Motor neuron (in vitro differentiated cells): ENCODE results near the gene FOXS1. TPM values are rescaled to one million over a fixed set of nuclear protein-coding genes. Genes with fewer than 3 reads are reported as not detected.

Source experiments
- ATAC-seq, 8 experiments: fragments of 200-7000 bp; cut with Tn5 transposase; replicated peaks in 6 of 8; 2 replicates each; pipeline ENCODE4 v1.8.0; 2021; ENCODE audit warnings: mild to moderate bottlenecking in 8 of 8, moderate library complexity in 8 of 8
- H3K27ac ChIP-seq, 2 donors: fragments of 250-450 bp; sonication (Bioruptor Pico); 2 replicates each; pipeline ENCODE4 v1.9.0; 2021; ENCODE audit warnings: antibody characterized with exemption in 2 of 2, mild to moderate bottlenecking in 2 of 2, moderate library complexity in 1 of 2
- H3K4me1 ChIP-seq, 2 donors: fragments of 250-450 bp; sonication (Bioruptor Pico); replicated peaks in 1 of 2; 2 replicates each; pipeline ENCODE4 v1.6.1; 2021; ENCODE audit warnings: antibody characterized with exemption in 2 of 2, mild to moderate bottlenecking in 2 of 2, moderate library complexity in 1 of 2
- H3K4me3 ChIP-seq, 5 donors: fragments of 250-450 bp; sonication (Bioruptor Pico); 2 replicates each; pipeline ENCODE4 v1.9.0; 2021; ENCODE audit warnings: antibody characterized with exemption in 5 of 5, mild to moderate bottlenecking in 5 of 5, moderate library complexity in 4 of 5
- WGBS, 10 experiments: fragments of 450-650 bp; shearing (Covaris generic); methylation state at CpG; one replicate each; pipeline ENCODE4 v1.0.0; 2022; 5-methylcytosine and 5-hydroxymethylcytosine counted together
- in situ Hi-C, 9 experiments: fragments of 400-800 bp; cut with MboI; loops; one replicate each; pipeline ENCODE4 v1.15.0; 2021; ENCODE audit warnings: low sequenced_read_pairs in 9 of 9, low pct_unique_long_range_greater_than_20kb in 2 of 9; ENCODE audit not compliant: unreplicated experiment in 9 of 9
- total RNA-seq, 8 experiments: library from RNA; unstranded; fragments of 300-600 nt; gene quantifications; 2 replicates each; pipeline versions ENCODE4 v1.2.3 to v1.2.4, GENCODE V29; 2022

The FOXS1 gene
- total RNA-seq, 8 experiments from 2014 or later: 0.31 to 35.7 (median 0.64) TPM; not detected in 1

DNA sequence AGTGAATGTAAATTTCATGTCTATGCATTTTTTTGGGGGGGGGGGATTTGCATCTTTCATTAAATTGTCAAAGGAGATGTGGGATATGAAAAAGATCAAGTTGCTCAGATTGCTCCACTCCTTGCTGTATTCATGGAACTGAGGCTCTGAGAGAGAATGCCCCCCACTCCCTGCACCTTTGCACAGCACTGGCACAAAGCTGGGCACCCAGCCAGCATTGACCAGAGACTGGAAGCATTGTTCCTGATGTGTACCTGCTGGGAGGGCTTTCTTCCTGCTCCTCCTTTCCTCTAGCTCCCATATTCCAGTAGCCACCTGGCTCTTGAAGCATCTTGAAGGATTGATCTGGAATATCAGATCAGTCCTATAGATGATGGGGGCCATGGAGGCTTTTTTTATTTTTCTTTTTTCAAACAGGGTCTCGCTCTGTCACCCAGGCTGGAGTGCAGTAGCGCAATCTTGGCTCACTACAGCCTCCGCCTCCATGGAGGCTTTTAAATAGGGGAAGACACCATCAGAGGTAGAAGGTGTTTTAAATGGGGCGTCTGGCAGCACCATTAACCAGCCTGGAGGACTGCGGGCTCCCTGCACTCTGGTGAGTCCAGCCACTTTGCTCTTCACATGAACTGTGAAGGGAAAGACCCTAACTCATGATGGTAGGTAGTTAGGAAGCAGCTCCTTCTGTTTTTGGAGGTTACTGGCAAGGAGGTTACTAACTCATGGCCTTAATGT, 14.0 kb upstream of the FOXS1 start:
- H3K27ac ChIP-seq: no peak overlapping the region
- H3K4me3 ChIP-seq: no peak overlapping the region
- peaks cover 16 to 24% of the 10 kb centered on the region in 2 donors for H3K4me1 ChIP-seq
- no peak for ATAC-seq
- in situ Hi-C loops: loop anchor here in 3 of 9 experiments (10.0 to 25.0 kb wide), 3 partner anchors 95 to 165 kb away; partner anchors contain the start of genes PDRG1 (in 2 of the 3) and XKR7 (in 1 of the 3)
- WGBS, 10 experiments: 23 to 100% (median 76%) methylated on average over 1 to 3 of the region's 5 CpGs; no CpG with 5 or more reads in 6 of the 10 experiments

DNA sequence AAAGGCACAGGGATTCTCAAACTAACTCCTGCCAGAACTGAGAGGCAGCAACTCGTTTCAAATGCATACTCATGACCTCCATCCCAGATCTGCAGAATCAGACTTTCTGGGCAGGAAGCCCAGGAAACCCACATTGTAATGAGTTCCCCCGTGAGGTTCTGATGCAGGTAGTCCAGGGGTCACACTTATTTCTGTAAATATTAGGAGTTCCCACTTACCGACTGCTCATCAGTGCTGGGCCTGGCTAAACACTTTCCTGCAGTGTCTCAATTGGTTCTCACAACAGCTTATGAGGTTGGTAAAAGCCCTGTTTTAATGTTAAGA, 13.3 kb upstream of the FOXS1 start:
- Histone ChIP-seq H3K27ac (no peak overlapping the region), H3K4me3 (no peak overlapping the region), H3K4me1 (peaks cover 16 to 24% of the 10 kb centered on the region in 2 donors)
- ATAC-seq: no peak
- 20 to 90% (median 83%) methylated on average over 1 to 2 of the region's 3 CpGs; no CpG with 5 or more reads in 6 of the 10 experiments for WGBS, 10 experiments
- in situ Hi-C loops: loop anchor here in 3 of 9 experiments (10.0 to 25.0 kb wide), 3 partner anchors 96 to 166 kb away; partner anchors contain the start of genes PDRG1 (in 2 of the 3) and XKR7 (in 1 of the 3)

DNA sequence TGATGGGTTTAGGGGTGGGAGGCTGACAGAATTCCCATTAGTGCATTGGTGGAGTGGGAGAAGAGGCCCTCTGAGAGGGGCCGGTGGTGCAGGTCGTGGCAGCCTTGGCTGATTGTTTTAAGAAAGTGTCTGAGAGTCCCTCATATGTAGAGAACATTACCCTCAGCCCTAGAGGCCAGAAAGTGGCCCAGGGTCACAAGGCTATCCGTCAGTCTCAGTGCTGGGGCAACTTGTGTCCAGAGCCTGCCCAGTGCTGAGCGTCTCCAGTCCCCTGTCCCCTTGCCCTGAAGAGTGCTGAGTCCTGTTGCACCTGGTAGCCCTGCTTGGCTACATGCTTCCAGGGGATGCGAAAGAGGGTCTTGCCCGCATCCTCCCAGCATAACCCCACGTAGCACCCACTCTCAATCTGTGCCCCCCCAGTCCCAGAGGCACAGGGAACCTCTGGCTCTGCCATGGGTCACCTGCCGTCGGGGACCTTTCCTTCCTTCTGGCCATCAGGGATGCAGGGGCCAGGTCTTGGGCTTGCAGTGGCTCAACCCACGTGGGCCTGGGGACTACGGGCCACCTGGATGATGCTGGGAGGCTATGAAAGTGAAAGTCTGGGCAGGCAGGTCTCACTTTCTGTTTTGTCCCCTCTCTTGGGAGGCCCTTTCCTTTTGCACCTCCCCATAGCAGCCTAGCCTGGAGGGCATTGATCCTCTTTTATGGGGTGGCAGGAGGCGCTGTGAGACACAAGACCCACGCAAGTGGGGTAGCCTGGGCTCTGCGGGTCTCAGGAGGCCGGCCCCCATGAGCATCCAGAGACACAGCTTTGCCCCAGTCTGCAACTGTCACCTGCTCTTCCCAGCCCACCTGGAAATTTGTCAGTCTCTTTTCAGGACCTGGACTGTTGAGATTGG, 12.7 kb upstream of the FOXS1 start:
- no peak for ATAC-seq
- in situ Hi-C loops: loop anchor here in 3 of 9 experiments (10.0 to 25.0 kb wide), 3 partner anchors 97 to 167 kb away; partner anchors contain the start of genes PDRG1 (in 2 of the 3) and XKR7 (in 1 of the 3)
- 0 to 100% (median 83%) methylated on average over 1 to 10 of the region's 15 CpGs; no CpG with 5 or more reads in 2 of the 10 experiments for WGBS, 10 experiments
- no peak overlapping the region for H3K27ac ChIP-seq
- no peak overlapping the region for H3K4me3 ChIP-seq
- H3K4me1 ChIP-seq: peaks cover 16 to 24% of the 10 kb centered on the region in 2 donors

DNA sequence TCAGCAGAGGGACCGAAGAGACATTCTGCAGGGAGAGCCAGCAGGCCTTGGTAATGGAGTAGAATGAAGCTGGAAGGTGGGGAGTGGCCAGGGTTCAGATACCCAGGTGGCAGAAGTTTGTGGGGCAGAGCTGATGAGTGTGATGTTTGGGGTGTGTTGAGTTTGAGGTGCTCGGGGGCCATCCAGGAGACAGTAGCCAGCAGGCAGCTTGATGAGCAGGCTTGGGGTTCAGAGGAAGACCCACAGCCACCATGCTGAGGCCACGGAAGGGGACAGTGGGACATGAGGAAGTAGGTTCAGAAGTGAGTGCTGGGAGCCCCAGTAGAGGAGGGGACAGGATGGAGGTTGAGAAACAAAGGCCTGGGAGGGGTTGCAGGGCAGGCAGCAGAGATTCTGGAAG, 11.1 kb upstream of the FOXS1 start:
- 0 to 100% (median 55%) methylated on average over 1 to 3 of the region's 3 CpGs; no CpG with 5 or more reads in 2 of the 10 experiments for WGBS, 10 experiments
- no peak for ATAC-seq
- H3K4me1 ChIP-seq: peaks cover 15 to 20% of the 10 kb centered on the region in 2 donors
- no peak overlapping the region for H3K4me3 ChIP-seq
- no peak overlapping the region for H3K27ac ChIP-seq
- in situ Hi-C loops: loop anchor here in 3 of 9 experiments (10.0 to 25.0 kb wide), 3 partner anchors 98 to 168 kb away; partner anchors contain the start of genes PDRG1 (in 2 of the 3) and XKR7 (in 1 of the 3)

DNA sequence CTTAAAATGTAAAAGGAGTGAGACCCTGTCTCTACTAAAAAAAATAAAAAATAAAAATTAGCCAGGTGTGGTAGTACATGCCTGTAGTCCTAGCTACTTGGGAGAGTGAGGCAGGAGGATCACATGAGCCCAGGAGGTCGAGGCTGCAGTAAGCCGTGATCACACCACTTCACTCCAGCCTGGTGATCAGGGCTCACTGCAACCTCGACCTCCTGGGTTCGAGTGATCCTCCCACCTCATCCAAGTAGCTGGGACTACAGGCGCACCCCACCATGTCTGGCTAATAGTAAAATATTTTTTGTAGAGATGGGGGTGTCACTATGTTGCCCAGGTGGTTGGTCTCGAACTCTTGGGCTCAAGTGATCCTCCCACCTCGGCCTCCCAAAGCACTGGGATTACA, 8.1 kb upstream of the FOXS1 start:
- in situ Hi-C loops: loop anchor here in 3 of 9 experiments (10.0 to 25.0 kb wide), 3 partner anchors 101 to 171 kb away; partner anchors contain the start of genes PDRG1 (in 2 of the 3) and XKR7 (in 1 of the 3)
- no peak for ATAC-seq
- peaks cover 4 to 7% of the 10 kb centered on the region in 2 donors for H3K4me1 ChIP-seq
- H3K27ac ChIP-seq: no peak overlapping the region
- H3K4me3 ChIP-seq: no peak overlapping the region
- WGBS, 10 experiments: 22 to 89% (median 77%) methylated on average over 2 to 7 of the region's 7 CpGs; no CpG with 5 or more reads in 3 of the 10 experiments

DNA sequence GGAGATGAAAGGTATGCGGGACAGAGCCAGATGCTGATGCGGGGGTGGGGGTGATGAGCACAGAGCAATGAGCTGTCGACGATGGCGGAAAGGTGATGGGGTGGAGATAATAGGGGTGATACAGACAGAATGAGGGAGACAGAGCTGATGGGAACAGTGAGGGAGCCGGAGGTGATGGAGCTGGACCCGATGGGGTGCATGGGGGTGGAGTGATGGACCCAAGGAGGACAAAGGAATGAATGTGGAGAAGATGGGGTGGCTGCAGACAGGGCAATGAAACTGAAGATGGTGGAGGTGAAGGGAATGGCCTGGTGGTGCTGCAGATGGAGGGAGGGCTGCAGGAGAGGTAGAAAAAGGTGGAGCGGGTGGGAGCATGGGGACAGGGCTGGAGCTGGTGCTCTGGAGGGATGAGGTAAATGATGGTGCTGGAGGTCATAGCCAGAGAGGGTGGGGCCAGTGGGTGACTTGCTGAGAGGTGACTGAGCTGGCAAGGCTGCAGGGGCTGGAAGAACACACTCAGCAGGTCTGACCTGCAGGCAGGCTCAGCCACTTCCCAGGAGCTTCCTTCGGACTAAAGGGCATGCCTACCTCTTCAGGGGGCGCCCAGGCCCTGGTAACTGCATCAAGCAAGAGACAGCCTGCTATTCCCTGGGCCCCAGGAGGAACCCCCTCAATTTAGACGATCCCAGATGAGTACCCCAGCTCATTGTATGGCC, 6.0 kb upstream of the FOXS1 start:
- H3K27ac ChIP-seq: no peak overlapping the region
- in situ Hi-C loops: loop anchor here in 3 of 9 experiments (10.0 to 25.0 kb wide), 3 partner anchors 103 to 173 kb away; partner anchors contain the start of genes PDRG1 (in 2 of the 3) and XKR7 (in 1 of the 3)
- 20 to 100% (median 61%) methylated on average over 1 to 9 of the region's 11 CpGs; no CpG with 5 or more reads in 2 of the 10 experiments for WGBS, 10 experiments
- H3K4me3 ChIP-seq: no peak overlapping the region
- no peak for ATAC-seq
- peaks cover 4 to 7% of the 10 kb centered on the region in 2 donors for H3K4me1 ChIP-seq

DNA sequence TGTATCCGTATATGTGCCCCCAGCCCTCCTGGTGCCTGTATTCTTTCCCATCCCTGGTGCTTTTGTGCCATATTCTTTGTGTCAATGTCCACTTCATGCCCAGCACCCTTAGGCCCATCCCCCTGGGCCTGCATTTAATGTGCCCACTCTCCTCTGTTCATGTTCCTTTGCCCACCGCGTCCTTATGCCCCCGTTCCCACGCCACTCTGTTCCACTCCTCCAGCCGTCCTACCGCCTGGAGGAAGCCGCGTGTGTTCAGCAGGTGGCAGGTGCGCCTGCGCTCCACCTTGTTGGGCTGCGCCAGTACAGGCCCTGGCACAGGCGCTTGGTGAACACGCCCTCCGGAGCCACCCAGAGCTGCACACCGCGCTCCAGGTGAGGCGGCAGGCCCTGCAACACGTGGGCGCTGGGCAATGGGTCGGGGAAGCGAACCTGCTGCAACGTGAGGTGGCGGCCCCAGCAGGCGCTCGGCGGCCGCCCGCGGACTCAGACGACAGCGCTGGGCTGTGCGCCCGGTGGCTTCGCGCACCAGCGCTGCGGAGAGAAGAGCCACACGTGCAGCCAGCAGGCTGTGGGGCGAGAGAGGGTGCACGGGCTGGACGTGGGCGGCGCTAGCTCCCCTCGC, 4.0 kb upstream of the FOXS1 start:
- in situ Hi-C loops: loop anchor here in 2 of 9 experiments (25.0 kb wide), 2 partner anchors 238 to 813 kb away; partner anchors contain the start of gene C20orf203 (in 1 of the 2)
- Histone ChIP-seq H3K4me1 (peaks cover 13 to 18% of the 10 kb centered on the region in 2 donors), H3K4me3 (no peak overlapping the region), H3K27ac (no peak overlapping the region)
- 25 to 100% (median 73%) methylated on average over 1 to 10 of the region's 45 CpGs; no CpG with 5 or more reads in 2 of the 10 experiments for WGBS, 10 experiments
- ATAC-seq: peak in 1 of 8 experiments; percentile 24

DNA sequence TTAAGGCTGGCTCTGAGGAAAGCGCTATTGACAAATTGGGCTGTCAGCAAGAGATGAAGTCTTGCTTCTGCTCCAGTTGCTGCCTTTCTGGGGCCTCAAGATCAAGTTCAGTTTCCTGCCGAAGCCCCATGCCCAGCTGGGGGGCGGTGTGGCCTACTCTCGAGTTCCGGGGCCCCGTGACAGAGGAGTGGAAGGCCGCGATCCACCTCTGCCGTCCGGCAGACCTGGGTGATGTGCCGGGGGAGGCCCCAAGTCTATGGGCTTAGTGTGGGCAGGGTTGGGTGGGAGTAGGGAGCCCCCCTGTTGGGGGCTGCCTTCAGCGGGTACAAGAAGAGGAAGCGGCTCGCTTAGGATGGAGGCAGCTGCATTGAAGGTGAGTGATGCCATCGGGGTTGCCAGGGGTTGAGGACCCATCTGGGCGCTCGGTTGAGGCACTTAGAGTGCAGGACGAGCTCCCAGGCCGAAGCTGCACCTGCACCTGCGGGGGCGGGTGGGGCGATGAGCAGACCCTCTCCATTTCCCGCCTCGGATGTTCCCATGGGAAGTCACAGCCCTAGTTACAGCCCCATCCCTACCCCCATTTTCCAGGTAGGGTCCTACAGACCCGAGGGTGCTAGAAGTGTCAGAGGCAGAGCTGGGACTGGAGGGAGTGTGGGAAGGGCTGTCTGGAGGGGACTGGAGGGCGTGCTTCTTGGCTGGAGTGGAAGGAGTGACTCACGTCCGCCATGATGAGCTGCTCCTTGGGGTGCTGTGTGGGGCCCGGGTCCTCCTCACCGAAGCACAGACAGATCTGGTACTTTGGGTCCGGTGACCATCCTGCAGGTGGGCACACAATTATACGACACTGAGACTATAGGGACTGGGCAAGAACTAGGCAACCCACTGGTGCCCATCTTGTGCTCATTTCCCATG, 2.9 kb upstream of the FOXS1 start:
- Histone ChIP-seq H3K4me1 (peaks cover 13 to 23% of the 10 kb centered on the region in 2 donors), H3K4me3 (no peak overlapping the region), H3K27ac (no peak overlapping the region)
- no peak for ATAC-seq
- WGBS, 10 experiments: 51 to 90% (median 79%) methylated on average over 2 to 5 of the region's 32 CpGs; no CpG with 5 or more reads in 4 of the 10 experiments
- in situ Hi-C loops: loop anchor here in 2 of 9 experiments (25.0 kb wide), 2 partner anchors 239 to 814 kb away; partner anchors contain the start of gene C20orf203 (in 1 of the 2)

DNA sequence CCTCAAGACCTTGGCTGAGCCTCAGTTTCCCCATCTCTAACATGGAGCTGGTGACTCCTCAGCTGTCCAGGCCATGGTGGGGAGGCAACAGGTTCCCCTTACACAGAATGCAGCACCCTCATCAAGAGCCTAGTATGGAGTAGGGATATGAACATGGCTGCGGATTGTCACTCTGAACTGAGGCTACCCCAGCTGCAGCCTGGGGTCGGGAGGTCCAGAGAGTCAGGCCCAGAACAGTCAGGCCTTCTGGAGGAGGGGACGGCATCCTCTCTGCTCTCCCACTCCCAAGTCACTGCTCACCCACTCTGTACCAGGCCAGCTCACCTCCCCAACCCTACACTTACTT, 1.4 kb upstream of the FOXS1 start:
- in situ Hi-C loops: loop anchor here in 2 of 9 experiments (25.0 kb wide), 2 partner anchors 241 to 816 kb away; partner anchors contain the start of gene C20orf203 (in 1 of the 2)
- Histone ChIP-seq H3K4me1 (peaks cover 19 to 31% of the 10 kb centered on the region in 2 donors), H3K27ac (no peak overlapping the region), H3K4me3 (no peak overlapping the region)
- WGBS, 10 experiments: 33 to 100% (median 61%) methylated on average over 1 to 2 of the region's 3 CpGs; no CpG with 5 or more reads in 6 of the 10 experiments
- no peak for ATAC-seq

DNA sequence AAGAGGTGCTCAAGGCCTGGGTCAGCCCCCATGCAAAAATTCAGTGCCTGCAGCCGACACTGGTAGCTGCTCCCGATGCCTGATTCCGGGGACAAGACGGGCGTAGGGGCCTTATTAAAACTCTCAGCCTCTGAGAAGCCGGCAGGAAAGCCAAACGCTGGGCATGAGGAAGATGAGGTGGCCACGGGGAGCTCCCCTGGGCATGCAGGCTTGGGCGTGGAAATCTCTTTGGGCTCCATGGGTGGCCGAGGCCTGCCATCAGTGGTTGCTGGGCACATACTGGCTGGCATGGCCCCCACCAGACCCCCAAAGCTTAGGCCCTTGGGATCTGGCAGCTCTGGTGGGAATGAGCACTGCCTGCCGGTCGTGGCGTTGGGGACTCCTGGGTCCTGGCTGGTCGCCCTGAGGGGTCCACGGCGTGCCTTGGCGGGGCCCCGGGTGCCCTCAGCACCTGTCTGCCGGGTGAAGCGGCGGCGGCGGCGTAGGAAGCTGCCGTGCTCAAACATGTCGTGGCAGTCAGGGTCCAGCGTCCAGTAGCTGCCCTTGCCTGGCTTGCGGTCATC, 586 bp downstream of the FOXS1 start:
- in situ Hi-C loops: loop anchor here in 2 of 9 experiments (25.0 kb wide), 2 partner anchors 242 to 817 kb away; partner anchors contain the start of gene C20orf203 (in 1 of the 2)
- peak overlapping the region in 1 of 2 donors; percentile 40 for H3K27ac ChIP-seq
- H3K4me3 ChIP-seq: no peak overlapping the region
- WGBS, 10 experiments: 50 to 100% methylated on average over 2 of the region's 28 CpGs; no CpG with 5 or more reads in 8 of the 10 experiments
- no peak for ATAC-seq
- peaks cover 19 to 31% of the 10 kb centered on the region in 2 donors for H3K4me1 ChIP-seq
